ENCODE measurements around the gene PIP5K1C. TPM values are rescaled to one million over a fixed set of nuclear protein-coding genes. Genes with fewer than 3 reads are reported as not detected.
A peak's percentile ranks its signal among the peaks of the same experiment; 100 is the strongest.

PIP5K1C gene
- polyA plus RNA-seq, 1 donor (not counting 4 experiments of a cell fraction or from before 2014, with no cell fraction given): 3.6 TPM

GRCh38 chr19:3665681-3666544 lies 34.4 kb downstream of the PIP5K1C start:
- DNase-seq (ENCODE audit: low read depth, low spot score): no peak
- no peak for FAIRE-seq

DNA sequence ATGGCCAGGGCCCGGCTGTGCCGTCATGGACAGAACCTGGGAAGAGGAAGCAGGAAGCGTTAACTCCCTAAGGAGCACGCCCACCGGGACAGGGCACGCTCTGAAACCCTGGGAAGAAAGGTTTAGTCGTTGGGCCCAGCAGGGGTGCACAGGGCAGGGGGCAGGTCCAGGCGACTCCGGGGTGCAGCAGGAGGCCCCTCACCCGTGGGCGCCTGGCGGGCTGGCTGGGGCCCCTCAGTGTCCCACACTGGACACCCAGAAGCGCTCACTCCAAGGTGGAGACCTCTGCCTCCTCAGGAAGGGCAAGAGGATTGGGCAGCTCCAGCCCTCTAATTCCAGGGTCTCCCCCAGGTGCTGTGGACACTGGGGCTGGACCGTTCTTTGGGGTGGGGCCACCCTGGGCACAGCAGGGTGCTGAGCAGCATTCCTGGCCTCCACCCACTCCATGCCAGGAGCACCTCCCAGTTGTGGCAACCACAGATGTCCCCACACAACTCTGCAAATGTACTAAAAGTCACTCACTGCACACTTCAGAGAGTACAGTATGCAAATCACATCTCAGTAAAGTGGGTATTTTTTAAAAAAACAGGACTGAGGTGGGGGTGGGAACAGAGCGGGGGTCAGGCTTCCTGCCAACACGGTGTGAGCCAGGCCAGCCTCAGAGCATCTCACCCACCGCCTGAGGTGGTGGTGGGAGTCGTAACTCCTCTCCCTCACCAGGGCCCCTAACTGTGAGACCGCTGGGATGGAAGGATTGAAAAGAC lies 35.2 kb downstream of the PIP5K1C start:
- Histone ChIP-seq H2AFZ (ENCODE audit: control insufficient read depth, low read length) (no peak overlapping the region), H3K27ac (ENCODE audit: control insufficient read depth, insufficient read depth, low read length) (no peak overlapping the region), H3K79me2 (ENCODE audit: control insufficient read depth, insufficient read depth, low read length) (no peaks in the 10 kb centered on the region), H3K9ac (ENCODE audit: control insufficient read depth, extremely low read depth, insufficient read depth, low read length) (no peak overlapping the region), H3K4me3 (ENCODE audit: control insufficient read depth in 2 of 3, extremely low read depth in 1 of 3, insufficient read depth in 2 of 3, low read depth in 1 of 3, low read length in 3 of 3) (no peak overlapping the region), H3K9me3 (ENCODE audit: control insufficient read depth, low read depth, low read length) (no peaks in the 10 kb centered on the region), H3K9me1 (ENCODE audit: control insufficient read depth, extremely low read depth, insufficient read depth, low read length) (no peaks in the 10 kb centered on the region), H3K4me2 (ENCODE audit: control insufficient read depth, extremely low read depth, insufficient read depth, low read depth, low read length) (no peak overlapping the region), H3K4me1 (ENCODE audit: control insufficient read depth, extremely low read depth, insufficient read depth, low read length) (peaks cover 7% of the 10 kb centered on the region), H3K36me3 (ENCODE audit: control insufficient read depth in 2 of 2, extremely low read depth in 1 of 2, insufficient read depth in 2 of 2, low read length in 2 of 2) (peaks cover 4 to 12% of the 10 kb centered on the region in 2 experiments), H4K20me1 (ENCODE audit: control insufficient read depth, extremely low read depth, insufficient read depth, low read length) (peaks cover 13% of the 10 kb centered on the region), H3K27me3 (ENCODE audit: control insufficient read depth, extremely low read depth, insufficient read depth, low read length) (no peaks in the 10 kb centered on the region)
- FAIRE-seq (no peak), DNase-seq (ENCODE audit: low read depth, low spot score) (no peak)
- no peak for TF ChIP-seq EZH2 (IDR thresholded peaks at IDR 0.05; ENCODE audit: low read length)
- TF ChIP-seq, protein P1, sequence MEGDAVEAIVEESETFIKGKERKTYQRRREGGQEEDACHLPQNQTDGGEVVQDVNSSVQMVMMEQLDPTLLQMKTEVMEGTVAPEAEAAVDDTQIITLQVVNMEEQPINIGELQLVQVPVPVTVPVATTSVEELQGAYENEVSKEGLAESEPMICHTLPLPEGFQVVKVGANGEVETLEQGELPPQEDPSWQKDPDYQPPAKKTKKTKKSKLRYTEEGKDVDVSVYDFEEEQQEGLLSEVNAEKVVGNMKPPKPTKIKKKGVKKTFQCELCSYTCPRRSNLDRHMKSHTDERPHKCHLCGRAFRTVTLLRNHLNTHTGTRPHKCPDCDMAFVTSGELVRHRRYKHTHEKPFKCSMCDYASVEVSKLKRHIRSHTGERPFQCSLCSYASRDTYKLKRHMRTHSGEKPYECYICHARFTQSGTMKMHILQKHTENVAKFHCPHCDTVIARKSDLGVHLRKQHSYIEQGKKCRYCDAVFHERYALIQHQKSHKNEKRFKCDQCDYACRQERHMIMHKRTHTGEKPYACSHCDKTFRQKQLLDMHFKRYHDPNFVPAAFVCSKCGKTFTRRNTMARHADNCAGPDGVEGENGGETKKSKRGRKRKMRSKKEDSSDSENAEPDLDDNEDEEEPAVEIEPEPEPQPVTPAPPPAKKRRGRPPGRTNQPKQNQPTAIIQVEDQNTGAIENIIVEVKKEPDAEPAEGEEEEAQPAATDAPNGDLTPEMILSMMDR (optimal IDR thresholded peaks at IDR 0.05 in 1 of 3, IDR thresholded peaks at IDR 0.05 in 1 of 3, conservative IDR thresholded peaks at IDR 0.05 in 1 of 3; ENCODE audit: extremely low read depth in 1 of 3, insufficient read depth in 2 of 3, low read length in 3 of 3): no peak
- dilution Hi-C loops (cut with MboI; ENCODE audit: extremely low pct_ligation_motif_present, low sequenced_read_pairs): no loop called here

More at GRCh38 chr19:3665681-3666544, 34.4 kb downstream of the PIP5K1C start:
- no peaks in the 10 kb centered on the region for H3K27me3 ChIP-seq (ENCODE audit: control insufficient read depth, extremely low read depth, insufficient read depth, low read length)
- H3K4me1 ChIP-seq (ENCODE audit: control insufficient read depth, extremely low read depth, insufficient read depth, low read length): peaks cover 7% of the 10 kb centered on the region
- no peaks in the 10 kb centered on the region for H3K79me2 ChIP-seq (ENCODE audit: control insufficient read depth, insufficient read depth, low read length)
- peaks cover 4 to 10% of the 10 kb centered on the region in 2 experiments for H3K36me3 ChIP-seq (ENCODE audit: control insufficient read depth in 2 of 2, extremely low read depth in 1 of 2, insufficient read depth in 2 of 2, low read length in 2 of 2)
- no peak overlapping the region for H2AFZ ChIP-seq (ENCODE audit: control insufficient read depth, low read length)
- peaks cover 13% of the 10 kb centered on the region for H4K20me1 ChIP-seq (ENCODE audit: control insufficient read depth, extremely low read depth, insufficient read depth, low read length)
- no peak for TF ChIP-seq EZH2 (IDR thresholded peaks at IDR 0.05; ENCODE audit: low read length)
- TF ChIP-seq, protein P1 (optimal IDR thresholded peaks at IDR 0.05 in 1 of 3, IDR thresholded peaks at IDR 0.05 in 1 of 3, conservative IDR thresholded peaks at IDR 0.05 in 1 of 3; ENCODE audit: extremely low read depth in 1 of 3, insufficient read depth in 2 of 3, low read length in 3 of 3): peak; percentile 49 to 96 (median 95)
- dilution Hi-C loops (cut with MboI; ENCODE audit: extremely low pct_ligation_motif_present, low sequenced_read_pairs): no loop called here
- H3K4me2 ChIP-seq (ENCODE audit: control insufficient read depth, extremely low read depth, insufficient read depth, low read depth, low read length): no peak overlapping the region
- H3K9me1 ChIP-seq (ENCODE audit: control insufficient read depth, extremely low read depth, insufficient read depth, low read length): no peaks in the 10 kb centered on the region
- no peak overlapping the region for H3K27ac ChIP-seq (ENCODE audit: control insufficient read depth, insufficient read depth, low read length)
- H3K9ac ChIP-seq (ENCODE audit: control insufficient read depth, extremely low read depth, insufficient read depth, low read length): no peak overlapping the region
- no peak overlapping the region for H3K4me3 ChIP-seq (ENCODE audit: control insufficient read depth in 2 of 3, extremely low read depth in 1 of 3, insufficient read depth in 2 of 3, low read depth in 1 of 3, low read length in 3 of 3)
- no peaks in the 10 kb centered on the region for H3K9me3 ChIP-seq (ENCODE audit: control insufficient read depth, low read depth, low read length)

Data from keratinocyte (primary cell).